ENCODE measurements around the gene EFNA5.

- TF ChIP-seq PATZ1 (CRISPR knock-in tag; IDR thresholded peaks at IDR 0.05; ENCODE audit: borderline replicate concordance) (no peak), ZNF565 (CRISPR knock-in tag; conservative IDR thresholded peaks at IDR 0.05; ENCODE audit: low read depth) (no peak), OSR1 (CRISPR knock-in tag; IDR thresholded peaks at IDR 0.05) (no peak), ZC3H10 (CRISPR knock-in tag; IDR thresholded peaks at IDR 0.05) (no peak), TOX (CRISPR knock-in tag; IDR thresholded peaks at IDR 0.05; ENCODE audit: borderline replicate concordance) (no peak), TCF4 (CRISPR knock-in tag; IDR thresholded peaks at IDR 0.05; ENCODE audit: borderline replicate concordance) (no peak), ESRRG (CRISPR knock-in tag; IDR thresholded peaks at IDR 0.05) (no peak), GLIS3 (CRISPR knock-in tag; IDR thresholded peaks at IDR 0.05) (no peak), RARB (CRISPR knock-in tag; IDR thresholded peaks at IDR 0.05) (no peak), POU6F1 (CRISPR knock-in tag; IDR thresholded peaks at IDR 0.05; ENCODE audit: borderline replicate concordance, low read depth) (no peak), BACH2 (CRISPR knock-in tag; IDR thresholded peaks at IDR 0.05; ENCODE audit: borderline replicate concordance) (no peak), SNAI2 (CRISPR knock-in tag; IDR thresholded peaks at IDR 0.05) (no peak)
- TF ChIP-seq, protein P1, sequence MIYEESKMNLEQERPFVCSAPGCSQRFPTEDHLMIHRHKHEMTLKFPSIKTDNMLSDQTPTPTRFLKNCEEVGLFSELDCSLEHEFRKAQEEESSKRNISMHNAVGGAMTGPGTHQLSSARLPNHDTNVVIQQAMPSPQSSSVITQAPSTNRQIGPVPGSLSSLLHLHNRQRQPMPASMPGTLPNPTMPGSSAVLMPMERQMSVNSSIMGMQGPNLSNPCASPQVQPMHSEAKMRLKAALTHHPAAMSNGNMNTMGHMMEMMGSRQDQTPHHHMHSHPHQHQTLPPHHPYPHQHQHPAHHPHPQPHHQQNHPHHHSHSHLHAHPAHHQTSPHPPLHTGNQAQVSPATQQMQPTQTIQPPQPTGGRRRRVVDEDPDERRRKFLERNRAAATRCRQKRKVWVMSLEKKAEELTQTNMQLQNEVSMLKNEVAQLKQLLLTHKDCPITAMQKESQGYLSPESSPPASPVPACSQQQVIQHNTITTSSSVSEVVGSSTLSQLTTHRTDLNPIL (CRISPR knock-in tag; IDR thresholded peaks at IDR 0.05; ENCODE audit: low read depth) = no peak
- TF ChIP-seq, protein P2, sequence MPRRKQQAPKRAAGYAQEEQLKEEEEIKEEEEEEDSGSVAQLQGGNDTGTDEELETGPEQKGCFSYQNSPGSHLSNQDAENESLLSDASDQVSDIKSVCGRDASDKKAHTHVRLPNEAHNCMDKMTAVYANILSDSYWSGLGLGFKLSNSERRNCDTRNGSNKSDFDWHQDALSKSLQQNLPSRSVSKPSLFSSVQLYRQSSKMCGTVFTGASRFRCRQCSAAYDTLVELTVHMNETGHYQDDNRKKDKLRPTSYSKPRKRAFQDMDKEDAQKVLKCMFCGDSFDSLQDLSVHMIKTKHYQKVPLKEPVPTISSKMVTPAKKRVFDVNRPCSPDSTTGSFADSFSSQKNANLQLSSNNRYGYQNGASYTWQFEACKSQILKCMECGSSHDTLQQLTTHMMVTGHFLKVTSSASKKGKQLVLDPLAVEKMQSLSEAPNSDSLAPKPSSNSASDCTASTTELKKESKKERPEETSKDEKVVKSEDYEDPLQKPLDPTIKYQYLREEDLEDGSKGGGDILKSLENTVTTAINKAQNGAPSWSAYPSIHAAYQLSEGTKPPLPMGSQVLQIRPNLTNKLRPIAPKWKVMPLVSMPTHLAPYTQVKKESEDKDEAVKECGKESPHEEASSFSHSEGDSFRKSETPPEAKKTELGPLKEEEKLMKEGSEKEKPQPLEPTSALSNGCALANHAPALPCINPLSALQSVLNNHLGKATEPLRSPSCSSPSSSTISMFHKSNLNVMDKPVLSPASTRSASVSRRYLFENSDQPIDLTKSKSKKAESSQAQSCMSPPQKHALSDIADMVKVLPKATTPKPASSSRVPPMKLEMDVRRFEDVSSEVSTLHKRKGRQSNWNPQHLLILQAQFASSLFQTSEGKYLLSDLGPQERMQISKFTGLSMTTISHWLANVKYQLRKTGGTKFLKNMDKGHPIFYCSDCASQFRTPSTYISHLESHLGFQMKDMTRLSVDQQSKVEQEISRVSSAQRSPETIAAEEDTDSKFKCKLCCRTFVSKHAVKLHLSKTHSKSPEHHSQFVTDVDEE (CRISPR knock-in tag; IDR thresholded peaks at IDR 0.05) = no peak
Observed at GRCh38 chr5:107331882-107332281, 338.9 kb downstream of the EFNA5 start.
